ENCODE measurements around the gene TUBGCP6. TPM values are rescaled to one million over a fixed set of nuclear protein-coding genes. Genes with fewer than 3 reads are reported as not detected.

TUBGCP6 gene
- total RNA-seq, 1 experiment from 2014 or later, result 31.0 TPM

DNA sequence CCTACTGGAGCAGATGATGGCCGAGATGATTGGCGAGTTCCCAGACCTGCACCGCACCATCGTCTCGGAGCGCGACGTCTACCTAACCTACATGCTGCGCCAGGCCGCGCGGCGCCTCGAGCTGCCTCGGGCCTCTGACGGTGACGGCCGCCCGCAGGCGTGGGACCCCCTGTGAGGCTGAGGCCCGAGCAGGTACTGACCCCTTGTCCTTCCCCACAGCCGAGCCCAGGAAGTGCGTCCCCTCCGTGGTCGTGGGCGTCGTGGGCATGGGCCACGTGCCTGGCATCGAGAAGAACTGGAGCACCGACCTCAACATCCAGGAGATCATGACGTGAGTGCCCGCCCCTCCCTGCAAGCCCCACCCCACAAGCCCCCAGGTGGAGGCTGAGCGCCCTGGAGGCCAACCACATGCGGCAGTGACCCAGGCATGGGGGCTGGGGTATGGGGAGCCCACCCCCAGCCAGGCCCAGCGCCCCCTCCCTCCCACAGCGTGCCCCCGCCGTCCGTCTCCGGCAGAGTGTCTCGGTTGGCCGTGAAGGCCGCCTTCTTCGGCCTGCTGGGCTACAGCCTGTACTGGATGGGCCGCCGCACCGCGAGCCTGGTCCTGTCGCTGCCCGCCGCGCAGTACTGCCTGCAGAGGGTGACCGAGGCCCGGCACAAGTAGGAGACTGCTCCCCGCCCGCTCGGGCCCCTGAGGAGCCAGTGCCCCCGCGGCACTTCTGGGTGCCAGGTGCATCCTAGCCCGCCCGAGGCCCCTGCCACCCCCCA, 46.8 kb downstream of the TUBGCP6 start:
- DNase-seq (ENCODE audit: low spot score), result no peak
- Histone ChIP-seq H3K4me3 (ENCODE audit: low read depth, low read length, poor library complexity, severe bottlenecking) (no peak overlapping the region), H3K27me3 (replicated peaks; ENCODE audit: insufficient read depth, low read depth, low read length, poor library complexity) (no peaks in the 10 kb centered on the region), H3K4me1 (ENCODE audit: insufficient read depth, low read length, poor library complexity, severe bottlenecking) (peaks cover 10% of the 10 kb centered on the region), H3K36me3 (ENCODE audit: insufficient read depth, low read length, poor library complexity, severe bottlenecking) (peaks cover 47% of the 10 kb centered on the region), H3K27ac (ENCODE audit: low read depth, low read length, poor library complexity, severe bottlenecking) (no peak overlapping the region), H3K9me3 (ENCODE audit: low read depth, low read length, poor library complexity, severe bottlenecking) (peaks cover under 1% of the 10 kb centered on the region)
- TF ChIP-seq EZH2 (IDR thresholded peaks at IDR 0.05; ENCODE audit: borderline replicate concordance, low read depth, low read length, poor library complexity, severe bottlenecking), result no peak
- no peak for TF ChIP-seq CTCF (conservative IDR thresholded peaks at IDR 0.05; ENCODE audit: low read depth, low read length)
- intact Hi-C loops (cut with micrococcal nuclease; ENCODE audit: unreplicated experiment), result no loop called here
- ChIA-PET POLR2A (ENCODE audit: low non-redundant PET) (interaction anchor here (0.6 kb wide), 1 partner anchor 117 kb away, joined by 4 read pairs; no protein-coding TSS in a partner anchor), CTCF (no interaction called here)
- BruUV-seq (replicated peaks), result no TSS peak

DNA sequence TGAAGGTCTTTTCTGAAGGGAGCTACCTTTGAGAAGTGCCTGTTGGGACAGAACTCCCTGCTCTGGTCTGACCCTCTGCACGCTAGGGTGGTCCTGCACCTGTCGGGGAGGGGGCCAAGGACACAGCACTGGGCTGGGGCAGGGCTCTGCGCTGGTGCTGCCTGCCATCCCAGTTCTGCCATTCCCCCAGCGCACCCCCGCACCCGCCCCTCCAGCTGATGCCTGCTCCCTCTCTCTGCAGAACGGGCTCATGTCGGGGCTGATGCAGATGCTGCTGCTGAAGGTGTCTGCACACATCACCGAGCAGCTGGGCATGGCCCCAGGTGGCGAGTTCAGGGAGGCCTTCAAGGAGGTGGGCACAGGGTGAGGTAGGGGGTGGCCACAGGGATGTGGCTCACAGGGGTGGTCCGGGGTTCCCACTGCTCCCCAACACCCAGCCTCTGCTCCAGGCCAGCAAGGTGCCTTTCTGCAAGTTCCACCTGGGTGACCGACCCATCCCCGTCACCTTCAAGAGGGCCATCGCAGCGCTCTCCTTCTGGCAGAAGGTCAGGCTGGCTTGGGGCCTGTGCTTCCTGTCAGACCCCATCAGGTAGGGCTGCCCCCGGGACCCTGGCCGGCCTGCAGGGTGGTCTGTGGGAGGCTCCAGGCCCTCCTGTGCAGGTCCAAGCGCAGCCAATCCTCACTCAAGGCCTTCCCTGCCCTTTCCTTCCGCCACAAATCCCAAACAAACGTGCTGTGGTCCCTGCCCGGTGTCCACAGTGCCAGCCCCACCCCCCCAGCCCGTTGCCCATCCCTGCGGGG, 47.6 kb downstream of the TUBGCP6 start:
- H3K36me3 ChIP-seq (ENCODE audit: insufficient read depth, low read length, poor library complexity, severe bottlenecking), result peaks cover 42% of the 10 kb centered on the region
- no peak overlapping the region for H3K27ac ChIP-seq (ENCODE audit: low read depth, low read length, poor library complexity, severe bottlenecking)
- H3K27me3 ChIP-seq (replicated peaks; ENCODE audit: insufficient read depth, low read depth, low read length, poor library complexity), result no peaks in the 10 kb centered on the region
- intact Hi-C loops (cut with micrococcal nuclease; ENCODE audit: unreplicated experiment), result no loop called here
- TF ChIP-seq CTCF (conservative IDR thresholded peaks at IDR 0.05; ENCODE audit: low read depth, low read length) (no peak), EZH2 (IDR thresholded peaks at IDR 0.05; ENCODE audit: borderline replicate concordance, low read depth, low read length, poor library complexity, severe bottlenecking) (no peak)
- H3K9me3 ChIP-seq (ENCODE audit: low read depth, low read length, poor library complexity, severe bottlenecking), result no peaks in the 10 kb centered on the region
- BruUV-seq (replicated peaks), result no TSS peak
- ChIA-PET POLR2A (ENCODE audit: low non-redundant PET) (no interaction called here), CTCF (no interaction called here)
- DNase-seq (ENCODE audit: low spot score), result no peak
- H3K4me1 ChIP-seq (ENCODE audit: insufficient read depth, low read length, poor library complexity, severe bottlenecking), result peaks cover 8% of the 10 kb centered on the region
- H3K4me3 ChIP-seq (ENCODE audit: low read depth, low read length, poor library complexity, severe bottlenecking), result no peak overlapping the region

- peaks cover 52% of the 10 kb centered on the region for H3K36me3 ChIP-seq (ENCODE audit: insufficient read depth, low read length, poor library complexity, severe bottlenecking)
- H3K27me3 ChIP-seq (replicated peaks; ENCODE audit: insufficient read depth, low read depth, low read length, poor library complexity), result no peaks in the 10 kb centered on the region
- no peaks in the 10 kb centered on the region for H3K4me1 ChIP-seq (ENCODE audit: insufficient read depth, low read length, poor library complexity, severe bottlenecking)
- no peak overlapping the region for H3K27ac ChIP-seq (ENCODE audit: low read depth, low read length, poor library complexity, severe bottlenecking)
- TF ChIP-seq CTCF (conservative IDR thresholded peaks at IDR 0.05; ENCODE audit: low read depth, low read length), result no peak
- no peak for TF ChIP-seq EZH2 (IDR thresholded peaks at IDR 0.05; ENCODE audit: borderline replicate concordance, low read depth, low read length, poor library complexity, severe bottlenecking)
- CTCF ChIA-PET, result no interaction called here
- no peak overlapping the region for H3K4me3 ChIP-seq (ENCODE audit: low read depth, low read length, poor library complexity, severe bottlenecking)
- BruUV-seq (replicated peaks), result no TSS peak
- H3K9me3 ChIP-seq (ENCODE audit: low read depth, low read length, poor library complexity, severe bottlenecking), result no peaks in the 10 kb centered on the region
- POLR2A ChIA-PET (ENCODE audit: low non-redundant PET), result no interaction called here
- intact Hi-C loops (cut with micrococcal nuclease; ENCODE audit: unreplicated experiment), result no loop called here
- no peak for DNase-seq (ENCODE audit: low spot score)
These were observed 48.6 kb downstream of the TUBGCP6 start for GRCh38 chr22:50196256-50196655.

Data from A673 (cell line).